Fibroblast of villous mesenchyme (primary cell): ENCODE results near the gene GPR157. TPM values are rescaled to one million over a fixed set of nuclear protein-coding genes. Genes with fewer than 3 reads are reported as not detected.
"Not testable (repeated sequence)": the region's sequence is repeated elsewhere in the genome, so short reads cannot be mapped to it uniquely, and the experiment has no call there.

Experiments
- DNase-seq: peaks from one replicate; pipeline ENCODE4 v3.0.0-alpha.2; 2010; ENCODE audit warnings: low read depth
- H3K4me3 ChIP-seq: 2 replicates; pipeline ENCODE4 v1.5.1; 2011; ENCODE audit warnings: low read depth, mild to moderate bottlenecking, low read length
- total RNA-seq: library from RNA; depleted of rRNA; stranded (reverse); fragments of >200 nt; gene quantifications from 2 replicates; pipeline ENCODE4 v1.2.3, GENCODE V29; 2012
- TF ChIP-seq, protein P1 (sequence below): IDR thresholded peaks from 2 replicates; pipeline ENCODE4 v1.5.1; 2012; ENCODE audit warnings: low read depth, mild to moderate bottlenecking, low read length; ENCODE audit not compliant: insufficient read depth

Gene GPR157
- total RNA-seq, 1 donor: 9.5 TPM

GRCh38 chr1:9146156-9146555, 17.3 kb upstream of the GPR157 start:
- no peak overlapping the region for H3K4me3 ChIP-seq
- DNase-seq: no peak
- TF ChIP-seq, protein P1, sequence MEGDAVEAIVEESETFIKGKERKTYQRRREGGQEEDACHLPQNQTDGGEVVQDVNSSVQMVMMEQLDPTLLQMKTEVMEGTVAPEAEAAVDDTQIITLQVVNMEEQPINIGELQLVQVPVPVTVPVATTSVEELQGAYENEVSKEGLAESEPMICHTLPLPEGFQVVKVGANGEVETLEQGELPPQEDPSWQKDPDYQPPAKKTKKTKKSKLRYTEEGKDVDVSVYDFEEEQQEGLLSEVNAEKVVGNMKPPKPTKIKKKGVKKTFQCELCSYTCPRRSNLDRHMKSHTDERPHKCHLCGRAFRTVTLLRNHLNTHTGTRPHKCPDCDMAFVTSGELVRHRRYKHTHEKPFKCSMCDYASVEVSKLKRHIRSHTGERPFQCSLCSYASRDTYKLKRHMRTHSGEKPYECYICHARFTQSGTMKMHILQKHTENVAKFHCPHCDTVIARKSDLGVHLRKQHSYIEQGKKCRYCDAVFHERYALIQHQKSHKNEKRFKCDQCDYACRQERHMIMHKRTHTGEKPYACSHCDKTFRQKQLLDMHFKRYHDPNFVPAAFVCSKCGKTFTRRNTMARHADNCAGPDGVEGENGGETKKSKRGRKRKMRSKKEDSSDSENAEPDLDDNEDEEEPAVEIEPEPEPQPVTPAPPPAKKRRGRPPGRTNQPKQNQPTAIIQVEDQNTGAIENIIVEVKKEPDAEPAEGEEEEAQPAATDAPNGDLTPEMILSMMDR: no peak

- no peak for DNase-seq
- no peak overlapping the region for H3K4me3 ChIP-seq
- TF ChIP-seq, protein P1: no peak
These were observed 16.8 kb upstream of the GPR157 start for GRCh38 chr1:9145714-9146113.

- peak; percentile 70 for DNase-seq
- TF ChIP-seq, protein P1: no peak
- no peak overlapping the region for H3K4me3 ChIP-seq
These were observed 16.2 kb upstream of the GPR157 start for GRCh38 chr1:9145021-9145668.

DNA sequence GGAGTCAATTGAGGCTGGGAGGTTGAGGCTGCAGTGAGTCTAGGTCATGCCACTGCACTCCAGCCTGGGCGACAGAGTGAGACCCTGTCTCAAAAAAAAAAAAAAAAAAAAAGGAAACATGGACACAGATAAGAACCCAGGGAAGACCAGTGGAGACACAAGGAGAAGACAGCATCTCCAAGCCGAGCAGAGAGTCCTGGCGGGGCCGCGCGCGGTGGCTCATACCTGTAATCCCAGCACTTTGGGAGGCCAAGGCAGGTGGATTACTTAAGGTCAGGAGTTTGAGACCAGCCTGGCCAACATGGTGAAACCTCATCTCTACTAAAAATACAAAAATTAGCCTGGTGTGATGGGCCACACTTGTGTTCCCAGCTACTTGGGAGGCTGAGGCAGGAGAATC, 15.6 kb upstream of the GPR157 start:
- not testable (repeated sequence) for H3K4me3 ChIP-seq, DNase-seq

- DNase-seq: peak; percentile 74
- H3K4me3 ChIP-seq: no peak overlapping the region
- TF ChIP-seq, protein P1: no peak
These were observed 14.3 kb upstream of the GPR157 start for GRCh38 chr1:9143250-9143649.

DNA sequence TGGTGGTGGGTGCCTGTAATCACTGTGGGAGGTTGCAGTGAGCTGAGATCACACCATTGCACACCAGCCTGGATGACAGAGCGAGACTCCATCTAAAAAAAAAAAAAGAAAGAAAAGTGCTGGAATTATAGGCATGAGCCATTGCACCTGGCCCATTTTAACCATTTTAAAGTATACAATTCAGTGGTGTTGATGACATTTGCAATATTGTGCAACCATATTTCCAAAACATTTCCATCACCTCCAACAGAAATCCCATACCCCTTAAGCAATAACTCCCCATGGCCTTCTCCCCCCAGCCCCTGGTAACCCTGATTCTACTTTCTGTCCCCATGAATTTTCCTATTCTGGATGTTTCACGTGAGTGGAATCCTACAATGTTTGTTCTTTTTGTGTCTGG, 11.0 kb upstream of the GPR157 start:
- TF ChIP-seq, protein P1: no peak
- H3K4me3 ChIP-seq: no peak overlapping the region
- no peak for DNase-seq

- TF ChIP-seq, protein P1: no peak
- H3K4me3 ChIP-seq: no peak overlapping the region
- DNase-seq: no peak
These were observed 8.0 kb upstream of the GPR157 start for GRCh38 chr1:9136932-9137331.
